H9 (cell line): ENCODE data around the gene SLC25A22. TPM values are rescaled to one million over a fixed set of nuclear protein-coding genes. Genes with fewer than 3 reads are reported as not detected.

Experiments
- DNase-seq: peaks from one replicate; pipeline ENCODE4 v3.0.0-alpha.2; 2017
- H2AFZ ChIP-seq: one replicate; pipeline ENCODE4 v1.6.1; 2013; ENCODE audit warnings: mild to moderate bottlenecking, low read length, control low read depth, moderate library complexity
- H2AK5ac ChIP-seq: 2 replicates; pipeline ENCODE4 v1.6.1; 2013; ENCODE audit warnings: low read length, control low read depth, mixed read lengths; ENCODE audit not compliant: insufficient read length
- H2BK120ac ChIP-seq: one replicate; pipeline ENCODE4 v1.6.1; 2013; ENCODE audit warnings: low read depth, mild to moderate bottlenecking, low read length, control low read depth, inconsistent platforms; ENCODE audit not compliant: poor library complexity, severe bottlenecking
- H2BK12ac ChIP-seq: 2 replicates; pipeline ENCODE4 v1.6.1; 2013; ENCODE audit warnings: low read length, control low read depth, mixed read lengths, low read depth; ENCODE audit not compliant: insufficient read length
- H2BK15ac ChIP-seq: 2 replicates; pipeline ENCODE4 v1.6.1; 2013; ENCODE audit warnings: low read depth, low read length, control low read depth
- H2BK20ac ChIP-seq: one replicate; pipeline ENCODE4 v1.6.1; 2013; ENCODE audit warnings: low read depth, mild to moderate bottlenecking, low read length, control low read depth, inconsistent platforms; ENCODE audit not compliant: poor library complexity, severe bottlenecking
- H2BK5ac ChIP-seq: 2 replicates; pipeline ENCODE4 v1.6.1; 2013; ENCODE audit warnings: low read length, control low read depth, mixed read lengths; ENCODE audit not compliant: insufficient read length
- H3K14ac ChIP-seq: 2 replicates; pipeline ENCODE4 v1.6.1; 2013; ENCODE audit warnings: low read length, control low read depth; ENCODE audit not compliant: insufficient read depth
- H3K18ac ChIP-seq: 2 replicates; pipeline ENCODE4 v1.6.1; 2013; ENCODE audit warnings: low read depth, mild to moderate bottlenecking, mixed read lengths, low read length, control low read depth; ENCODE audit not compliant: insufficient read length
- H3K23ac ChIP-seq: 2 replicates; pipeline ENCODE4 v1.6.1; 2013; ENCODE audit warnings: low read length, control low read depth, mixed read lengths, low read depth; ENCODE audit not compliant: insufficient read length
- H3K23me2 ChIP-seq: 2 replicates; pipeline ENCODE4 v1.6.1; 2013; ENCODE audit warnings: low read depth, mild to moderate bottlenecking, mixed read lengths, low read length, control low read depth; ENCODE audit not compliant: insufficient read length, poor library complexity, severe bottlenecking
- H3K27ac ChIP-seq: 2 replicates; pipeline ENCODE4 v1.5.1; 2013; ENCODE audit warnings: low read length, control low read depth, mixed read lengths, low read depth; ENCODE audit not compliant: insufficient read length
- H3K27me3 ChIP-seq: 2 replicates; pipeline ENCODE4 v1.6.1; 2013; ENCODE audit warnings: low read length, control low read depth, inconsistent platforms; ENCODE audit not compliant: insufficient read depth
- H3K4ac ChIP-seq: 2 replicates; pipeline ENCODE4 v1.6.1; 2013; ENCODE audit warnings: low read depth, mild to moderate bottlenecking, control low read depth, inconsistent platforms, low read length, moderate library complexity
- H3K4me1 ChIP-seq: 2 replicates; pipeline ENCODE4 v1.6.1; 2013; ENCODE audit warnings: low read length, control low read depth, inconsistent platforms; ENCODE audit not compliant: insufficient read depth
- H3K4me2 ChIP-seq: 2 replicates; pipeline ENCODE4 v1.6.1; 2013; ENCODE audit warnings: low read length, control low read depth, mixed read lengths; ENCODE audit not compliant: insufficient read length, insufficient read depth
- H3K56ac ChIP-seq: 2 replicates; pipeline ENCODE4 v1.6.1; 2013; ENCODE audit warnings: low read depth, mild to moderate bottlenecking, mixed read lengths, low read length, control low read depth; ENCODE audit not compliant: insufficient read length
- H3K79me1 ChIP-seq: 2 replicates; pipeline ENCODE4 v1.6.1; 2013; ENCODE audit warnings: low read depth, mild to moderate bottlenecking, moderate library complexity, low read length, control low read depth, inconsistent platforms; ENCODE audit not compliant: insufficient read depth, poor library complexity, severe bottlenecking
- H3K79me2 ChIP-seq: 2 replicates; pipeline ENCODE4 v1.6.1; 2013; ENCODE audit warnings: low read length, control low read depth, inconsistent platforms; ENCODE audit not compliant: insufficient read depth
- H3K9ac ChIP-seq: 2 replicates; pipeline ENCODE4 v1.6.1; 2013; ENCODE audit warnings: low read length, control low read depth, mixed read lengths; ENCODE audit not compliant: insufficient read length; ENCODE audit errors: extremely low read depth
- H3K9me3 ChIP-seq: one replicate; pipeline ENCODE4 v1.6.1; 2013; ENCODE audit warnings: low read depth, low read length, inconsistent platforms; ENCODE audit not compliant: control insufficient read depth
- H3T11ph ChIP-seq: one replicate; pipeline ENCODE4 v1.6.1; 2013; ENCODE audit warnings: mild to moderate bottlenecking, low read length, control low read depth, inconsistent platforms
- H4K20me1 ChIP-seq: one replicate; pipeline ENCODE4 v1.6.1; 2013; ENCODE audit not compliant: control insufficient read depth, insufficient read length, insufficient read depth
- H4K5ac ChIP-seq: 2 replicates; pipeline ENCODE4 v1.6.1; 2013; ENCODE audit warnings: low read depth, mild to moderate bottlenecking, mixed read lengths, low read length, control low read depth; ENCODE audit not compliant: insufficient read length
- H4K8ac ChIP-seq: replicated peaks from 2 replicates; pipeline ENCODE4 v1.6.1; 2013; ENCODE audit warnings: low read length, control low read depth, mixed read lengths, low read depth; ENCODE audit not compliant: insufficient read length
- H4K91ac ChIP-seq: 2 replicates; pipeline ENCODE4 v1.6.1; 2013; ENCODE audit warnings: low read depth, mild to moderate bottlenecking, moderate library complexity, mixed read lengths, low read length, control low read depth; ENCODE audit not compliant: insufficient read length
- H3K27ac Mint-ChIP-seq, 3 experiments: 2 replicates in 2 of 3; 3 replicates in 1 of 3; pipeline ENCODE4 v1.8.0; 2020 to 2021; ENCODE audit warnings: mixed read lengths in 3 of 3, mild to moderate bottlenecking in 1 of 3, moderate library complexity in 1 of 3
- H3K27me3 Mint-ChIP-seq: 2 replicates; pipeline ENCODE4 v1.8.0; 2021; ENCODE audit warnings: low read depth, mild to moderate bottlenecking, moderate library complexity, mixed read lengths
- H3K36me3 Mint-ChIP-seq, 3 experiments: 2 replicates in 2 of 3; 3 replicates in 1 of 3; pipeline ENCODE4 v1.8.0; 2020 to 2021; ENCODE audit warnings: low read depth in 3 of 3, mixed read lengths in 3 of 3; ENCODE audit not compliant: insufficient read depth in 1 of 3
- H3K4me1 Mint-ChIP-seq, 2 experiments: 2 replicates each; pipeline ENCODE4 v1.8.0; 2020; ENCODE audit warnings: mixed read lengths in 2 of 2
- H3K4me3 Mint-ChIP-seq, 2 experiments: 2 replicates in 1 of 2; 3 replicates in 1 of 2; pipeline ENCODE4 v1.8.0; 2020 to 2021; ENCODE audit warnings: mild to moderate bottlenecking in 2 of 2, mixed read lengths in 2 of 2, moderate library complexity in 1 of 2
- H3K9me3 Mint-ChIP-seq, 2 experiments: 2 replicates in 1 of 2; 3 replicates in 1 of 2; pipeline ENCODE4 v1.8.0; 2020; ENCODE audit warnings: mild to moderate bottlenecking in 2 of 2, mixed read lengths in 2 of 2, moderate library complexity in 1 of 2
- WGBS: extraction: QIAGEN DNeasy Blood & Tissue Kit; methylation state at CpG from one replicate; pipeline ENCODE4 v1.1.7; 2013; ENCODE audit warnings: missing lambda C conversion rate, low lambda C conversion rate, mixed read lengths; ENCODE audit not compliant: insufficient read length; ENCODE audit errors: extremely low coverage; 5-methylcytosine and 5-hydroxymethylcytosine counted together
- total RNA-seq: library from RNA; stranded (reverse); gene quantifications from 2 replicates; pipeline ENCODE4 v1.2.1, GENCODE V29; 2021
- TF ChIP-seq, protein P1 (sequence below): fragments of 200-600 bp; sonication (generic); conservative IDR thresholded peaks from 3 replicates; pipeline ENCODE4 v1.8.0; 2021; ENCODE audit warnings: antibody characterized with exemption, mild to moderate bottlenecking

The SLC25A22 gene
- total RNA-seq, 1 experiment from 2014 or later = 51.9 TPM

DNA sequence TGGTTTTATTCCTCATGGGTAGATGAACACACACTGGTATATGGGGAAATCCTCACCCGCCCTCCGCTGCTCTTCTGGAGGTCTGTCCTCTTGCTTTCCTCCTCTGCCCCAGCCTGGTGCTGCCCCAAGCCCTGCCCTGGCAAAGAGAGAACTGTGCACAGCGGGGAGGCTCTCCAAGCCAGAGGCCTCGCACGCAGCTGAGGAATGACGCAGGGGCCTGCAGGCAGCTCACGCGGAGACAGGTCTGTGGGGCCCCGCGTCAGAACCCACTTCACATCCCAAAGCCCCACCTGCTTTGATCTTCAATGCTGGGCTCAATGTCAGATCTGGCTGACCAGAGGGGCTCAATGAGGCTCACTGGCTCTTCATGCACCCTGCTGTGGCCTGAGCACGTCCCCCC lies 30.8 kb downstream of the SLC25A22 start:
- Histone ChIP-seq H3K27me3 (no peaks in the 10 kb centered on the region), H3K79me1 (no peaks in the 10 kb centered on the region), H3K56ac (no peak overlapping the region), H3K14ac (no peak overlapping the region), H4K5ac (no peak overlapping the region), H2BK120ac (no peak overlapping the region), H3K4me2 (no peak overlapping the region), H2AFZ (no peak overlapping the region), H3K27ac (no peak overlapping the region), H3K79me2 (no peaks in the 10 kb centered on the region), H3K23me2 (no peaks in the 10 kb centered on the region), H2BK12ac (no peak overlapping the region), H2BK20ac (no peak overlapping the region), H4K8ac (no peak overlapping the region), H4K20me1 (no peaks in the 10 kb centered on the region), H3T11ph (no peak overlapping the region), H2BK5ac (no peak overlapping the region), H2BK15ac (no peak overlapping the region), H3K18ac (no peak overlapping the region), H3K9me3 (no peaks in the 10 kb centered on the region), H3K23ac (no peak overlapping the region), H4K91ac (no peak overlapping the region), H3K9ac (no peak overlapping the region), H2AK5ac (no peak overlapping the region), H3K4me1 (no peaks in the 10 kb centered on the region), H3K4ac (no peak overlapping the region)
- no peak for DNase-seq
- TF ChIP-seq, protein P1, sequence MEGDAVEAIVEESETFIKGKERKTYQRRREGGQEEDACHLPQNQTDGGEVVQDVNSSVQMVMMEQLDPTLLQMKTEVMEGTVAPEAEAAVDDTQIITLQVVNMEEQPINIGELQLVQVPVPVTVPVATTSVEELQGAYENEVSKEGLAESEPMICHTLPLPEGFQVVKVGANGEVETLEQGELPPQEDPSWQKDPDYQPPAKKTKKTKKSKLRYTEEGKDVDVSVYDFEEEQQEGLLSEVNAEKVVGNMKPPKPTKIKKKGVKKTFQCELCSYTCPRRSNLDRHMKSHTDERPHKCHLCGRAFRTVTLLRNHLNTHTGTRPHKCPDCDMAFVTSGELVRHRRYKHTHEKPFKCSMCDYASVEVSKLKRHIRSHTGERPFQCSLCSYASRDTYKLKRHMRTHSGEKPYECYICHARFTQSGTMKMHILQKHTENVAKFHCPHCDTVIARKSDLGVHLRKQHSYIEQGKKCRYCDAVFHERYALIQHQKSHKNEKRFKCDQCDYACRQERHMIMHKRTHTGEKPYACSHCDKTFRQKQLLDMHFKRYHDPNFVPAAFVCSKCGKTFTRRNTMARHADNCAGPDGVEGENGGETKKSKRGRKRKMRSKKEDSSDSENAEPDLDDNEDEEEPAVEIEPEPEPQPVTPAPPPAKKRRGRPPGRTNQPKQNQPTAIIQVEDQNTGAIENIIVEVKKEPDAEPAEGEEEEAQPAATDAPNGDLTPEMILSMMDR = no peak
- no peaks in the 10 kb centered on the region for H3K9me3 Mint-ChIP-seq
- peaks cover 15 to 59% (median 56%) of the 10 kb centered on the region in 3 experiments; a peak in 6 of 7 replicates for H3K36me3 Mint-ChIP-seq
- no peaks in the 10 kb centered on the region for H3K27me3 Mint-ChIP-seq
- H3K4me1 Mint-ChIP-seq = peaks cover 11 to 13% of the 10 kb centered on the region in 2 experiments
- peak overlapping the region in 2 of 3 experiments; percentile 33 to 70; a peak in 1 of 7 replicates for H3K27ac Mint-ChIP-seq
- no peak overlapping the region; a peak in 1 of 5 replicates for H3K4me3 Mint-ChIP-seq
- no CpG with 5 or more reads among the region's 11 CpGs for WGBS
